Gastrocnemius medialis (tissue), 4 donors: ENCODE measurements around the gene FGFR3.

ENCODE experiments used
- POLR2A ChIP-seq, 2 donors: fragments of 450-650 bp; IDR thresholded peaks; one replicate each; pipeline ENCODE4 v1.6.1; 2017; ENCODE audit warnings: antibody characterized with exemption in 2 of 2, mild to moderate bottlenecking in 2 of 2, moderate library complexity in 2 of 2
- TF ChIP-seq, protein P1 (sequence below), 5 experiments: fragments of 450-650 bp in 3 of 5; fragments of 200-600 bp in 2 of 5; sonication (generic) in 2 of 5; IDR thresholded peaks in 4 of 5; conservative IDR thresholded peaks in 1 of 5; 1 replicate in 4 of 5; 2 replicates in 1 of 5; pipeline ENCODE4 v1.5.1; 2016 to 2019; ENCODE audit warnings: antibody characterized with exemption in 5 of 5, mild to moderate bottlenecking in 3 of 5, moderate library complexity in 3 of 5

GRCh38 chr4:1810765-1811164 lies 17.7 kb downstream of the FGFR3 start:
- TF ChIP-seq, protein P1, sequence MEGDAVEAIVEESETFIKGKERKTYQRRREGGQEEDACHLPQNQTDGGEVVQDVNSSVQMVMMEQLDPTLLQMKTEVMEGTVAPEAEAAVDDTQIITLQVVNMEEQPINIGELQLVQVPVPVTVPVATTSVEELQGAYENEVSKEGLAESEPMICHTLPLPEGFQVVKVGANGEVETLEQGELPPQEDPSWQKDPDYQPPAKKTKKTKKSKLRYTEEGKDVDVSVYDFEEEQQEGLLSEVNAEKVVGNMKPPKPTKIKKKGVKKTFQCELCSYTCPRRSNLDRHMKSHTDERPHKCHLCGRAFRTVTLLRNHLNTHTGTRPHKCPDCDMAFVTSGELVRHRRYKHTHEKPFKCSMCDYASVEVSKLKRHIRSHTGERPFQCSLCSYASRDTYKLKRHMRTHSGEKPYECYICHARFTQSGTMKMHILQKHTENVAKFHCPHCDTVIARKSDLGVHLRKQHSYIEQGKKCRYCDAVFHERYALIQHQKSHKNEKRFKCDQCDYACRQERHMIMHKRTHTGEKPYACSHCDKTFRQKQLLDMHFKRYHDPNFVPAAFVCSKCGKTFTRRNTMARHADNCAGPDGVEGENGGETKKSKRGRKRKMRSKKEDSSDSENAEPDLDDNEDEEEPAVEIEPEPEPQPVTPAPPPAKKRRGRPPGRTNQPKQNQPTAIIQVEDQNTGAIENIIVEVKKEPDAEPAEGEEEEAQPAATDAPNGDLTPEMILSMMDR (IDR thresholded peaks at IDR 0.05 in 4 of 5, conservative IDR thresholded peaks at IDR 0.05 in 1 of 5) = no peak
- TF ChIP-seq POLR2A (IDR thresholded peaks at IDR 0.05) = no peak
